ENCODE measurements around the gene ADGRG4.

DNA sequence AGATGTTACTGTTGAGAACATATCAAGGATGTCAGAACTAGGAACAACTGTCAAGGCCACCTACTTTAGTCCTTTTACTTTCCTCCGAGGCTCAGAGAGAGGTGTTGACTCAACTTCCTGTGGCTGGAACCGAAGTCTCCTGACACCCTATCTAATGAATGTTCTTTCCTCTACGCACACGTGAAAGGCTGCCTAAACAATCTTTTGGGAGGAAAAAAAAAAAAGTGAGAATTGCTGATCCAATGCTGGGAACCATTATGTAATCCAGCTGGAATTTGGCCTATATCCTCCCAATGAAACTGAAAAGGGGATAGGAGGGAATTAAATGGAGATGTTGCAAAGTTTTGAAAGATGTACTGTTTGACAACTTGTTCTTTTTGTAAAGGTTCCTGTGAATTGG, 41.2 kb upstream of the ADGRG4 start:
- TF ChIP-seq, protein P1, sequence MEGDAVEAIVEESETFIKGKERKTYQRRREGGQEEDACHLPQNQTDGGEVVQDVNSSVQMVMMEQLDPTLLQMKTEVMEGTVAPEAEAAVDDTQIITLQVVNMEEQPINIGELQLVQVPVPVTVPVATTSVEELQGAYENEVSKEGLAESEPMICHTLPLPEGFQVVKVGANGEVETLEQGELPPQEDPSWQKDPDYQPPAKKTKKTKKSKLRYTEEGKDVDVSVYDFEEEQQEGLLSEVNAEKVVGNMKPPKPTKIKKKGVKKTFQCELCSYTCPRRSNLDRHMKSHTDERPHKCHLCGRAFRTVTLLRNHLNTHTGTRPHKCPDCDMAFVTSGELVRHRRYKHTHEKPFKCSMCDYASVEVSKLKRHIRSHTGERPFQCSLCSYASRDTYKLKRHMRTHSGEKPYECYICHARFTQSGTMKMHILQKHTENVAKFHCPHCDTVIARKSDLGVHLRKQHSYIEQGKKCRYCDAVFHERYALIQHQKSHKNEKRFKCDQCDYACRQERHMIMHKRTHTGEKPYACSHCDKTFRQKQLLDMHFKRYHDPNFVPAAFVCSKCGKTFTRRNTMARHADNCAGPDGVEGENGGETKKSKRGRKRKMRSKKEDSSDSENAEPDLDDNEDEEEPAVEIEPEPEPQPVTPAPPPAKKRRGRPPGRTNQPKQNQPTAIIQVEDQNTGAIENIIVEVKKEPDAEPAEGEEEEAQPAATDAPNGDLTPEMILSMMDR (IDR thresholded peaks at IDR 0.05), result no peak
- no peak for TF ChIP-seq POLR2A (IDR thresholded peaks at IDR 0.05)

All from prostate gland (tissue), 2 donors.